GM18907 (cell line): ENCODE data around the gene STOML2.

Experiments
- ATAC-seq: cut with Tn5 transposase; IDR thresholded peaks from one replicate; pipeline ENCODE4 v1.9.1; 2021; ENCODE audit warnings: mild to moderate bottlenecking, moderate library complexity; ENCODE audit not compliant: unreplicated experiment

STOML2 gene

GRCh38 chr9:35073279-35073612 lies 29.7 kb downstream of the STOML2 start:
- ATAC-seq = no peak

- ATAC-seq = peak; percentile 87
Measured at GRCh38 chr9:35072461-35073278, 30.3 kb downstream of the STOML2 start, which contains the start of gene VCP. Gene VCP (minus strand): TSS chr9:35072625. CDS start chr9:35072353, 272 bp downstream.

- ATAC-seq = peak; percentile 66
Measured at GRCh38 chr9:35071814-35072460, 31.0 kb downstream of the STOML2 start.

- no peak for ATAC-seq
Measured at GRCh38 chr9:35070823-35071813, 31.8 kb downstream of the STOML2 start.

GRCh38 chr9:35069020-35069419 lies 33.9 kb downstream of the STOML2 start:
- ATAC-seq = no peak

GRCh38 chr9:35067056-35067455 lies 35.9 kb downstream of the STOML2 start:
- ATAC-seq = no peak

- ATAC-seq = no peak
Measured at GRCh38 chr9:35060548-35061207, 42.3 kb downstream of the STOML2 start.

- no peak for ATAC-seq
Measured at GRCh38 chr9:35059438-35059837, 43.5 kb downstream of the STOML2 start.

- ATAC-seq = no peak
Measured at GRCh38 chr9:35057271-35057620, 45.7 kb downstream of the STOML2 start.

GRCh38 chr9:35056571-35057270 lies 46.2 kb downstream of the STOML2 start:
- ATAC-seq = no peak

- no peak for ATAC-seq
Measured at GRCh38 chr9:35054871-35055644, 47.9 kb downstream of the STOML2 start.

GRCh38 chr9:35054185-35054835 lies 48.6 kb downstream of the STOML2 start:
- no peak for ATAC-seq

- no peak for ATAC-seq
Measured at GRCh38 chr9:35051069-35051967, 51.6 kb downstream of the STOML2 start.
